Cardiac muscle cell (in vitro differentiated cells and primary cell): ENCODE data around the gene GRM4. TPM values are rescaled to one million over a fixed set of nuclear protein-coding genes. Genes with fewer than 3 reads are reported as not detected.

Experiments used
- DNase-seq, 2 donors: peaks; one replicate each; pipeline versions ENCODE4 v3.0.0 to v3.0.0-alpha.2; 2010 to 2017; ENCODE audit warnings: low read depth in 1 of 2, low spot score in 1 of 2
- H3K27ac ChIP-seq: fragments of 200-600 bp; sonication (generic); 2 replicates; pipeline ENCODE4 v1.5.1; 2016
- H3K27me3 ChIP-seq: fragments of 200-600 bp; sonication (generic); 2 replicates; pipeline ENCODE4 v1.6.0; 2016; ENCODE audit warnings: control low read depth
- H3K36me3 ChIP-seq: fragments of 200-600 bp; sonication (generic); 2 replicates; pipeline ENCODE4 v1.5.1; 2016; ENCODE audit warnings: control low read depth
- H3K4me1 ChIP-seq: fragments of 200-600 bp; sonication (generic); 2 replicates; pipeline ENCODE4 v1.8.1; 2017; ENCODE audit warnings: low read depth, mild to moderate bottlenecking, mixed run types
- H3K4me3 ChIP-seq: fragments of 200-600 bp; sonication (generic); 2 replicates; pipeline ENCODE4 v1.5.1; 2016; ENCODE audit warnings: mild to moderate bottlenecking
- H3K9me3 ChIP-seq: fragments of 200-600 bp; sonication (generic); 2 replicates; pipeline ENCODE4 v1.5.1; 2017; ENCODE audit warnings: low read depth, mild to moderate bottlenecking, control low read depth
- CTCF ChIP-seq: IDR thresholded peaks from 2 replicates; pipeline ENCODE4 v1.5.1; 2012; ENCODE audit warnings: low read depth, mild to moderate bottlenecking, low read length
- polyA plus RNA-seq: library from polyadenylated mRNA; unstranded; fragments of >200 nt; fragmentation: Nextera tagmentation; extraction: Ambion mirVana; gene quantifications from 2 replicates; pipeline ENCODE4 v1.2.1, GENCODE V29; 2016
- total RNA-seq: library from RNA; depleted of rRNA; stranded (reverse); fragments of >200 nt; gene quantifications from 2 replicates; pipeline ENCODE4 v1.2.3, GENCODE V29; 2016

GRM4 gene
- total and polyA plus RNA-seq, 2 experiments from 2014 or later: 0.31 to 0.42 TPM

- no peaks in the 10 kb centered on the region for H3K27me3 ChIP-seq
Measured at GRCh38 chr6:34161857-34162515, 16.1 kb upstream of the GRM4 start.

GRCh38 chr6:34159844-34160243 is 14.0 kb upstream of the GRM4 start:
- no peaks in the 10 kb centered on the region for H3K36me3 ChIP-seq
- no peak overlapping the region for H3K4me3 ChIP-seq
- H3K27ac ChIP-seq: no peak overlapping the region
- no peak for DNase-seq
- H3K9me3 ChIP-seq: no peaks in the 10 kb centered on the region
- no peaks in the 10 kb centered on the region for H3K4me1 ChIP-seq
- peaks cover 20% of the 10 kb centered on the region for H3K27me3 ChIP-seq
- no peak for TF ChIP-seq CTCF

More at GRCh38 chr6:34161857-34162515, 16.1 kb upstream of the GRM4 start:
- TF ChIP-seq CTCF: no peak
- Histone ChIP-seq H3K36me3 (no peaks in the 10 kb centered on the region), H3K27ac (no peak overlapping the region), H3K4me1 (no peaks in the 10 kb centered on the region), H3K4me3 (no peak overlapping the region), H3K9me3 (no peaks in the 10 kb centered on the region)
- no peak for DNase-seq

GRCh38 chr6:34158876-34159275 is 13.0 kb upstream of the GRM4 start:
- H3K27me3 ChIP-seq: peaks cover 29% of the 10 kb centered on the region
- H3K36me3 ChIP-seq: no peaks in the 10 kb centered on the region
- H3K27ac ChIP-seq: no peak overlapping the region
- no peaks in the 10 kb centered on the region for H3K4me1 ChIP-seq
- no peak for DNase-seq
- no peaks in the 10 kb centered on the region for H3K9me3 ChIP-seq
- TF ChIP-seq CTCF: no peak
- H3K4me3 ChIP-seq: no peak overlapping the region

GRCh38 chr6:34157851-34158250 is 12.0 kb upstream of the GRM4 start:
- H3K9me3 ChIP-seq: no peaks in the 10 kb centered on the region
- H3K36me3 ChIP-seq: no peaks in the 10 kb centered on the region
- no peak for TF ChIP-seq CTCF
- H3K27me3 ChIP-seq: peaks cover 39% of the 10 kb centered on the region
- H3K27ac ChIP-seq: no peak overlapping the region
- DNase-seq: no peak
- H3K4me3 ChIP-seq: no peak overlapping the region
- H3K4me1 ChIP-seq: no peaks in the 10 kb centered on the region

GRCh38 chr6:34157236-34157830 is 11.4 kb upstream of the GRM4 start:
- peaks cover 44% of the 10 kb centered on the region for H3K27me3 ChIP-seq
- H3K4me3 ChIP-seq: no peak overlapping the region
- no peaks in the 10 kb centered on the region for H3K4me1 ChIP-seq
- H3K27ac ChIP-seq: no peak overlapping the region
- DNase-seq: no peak
- no peaks in the 10 kb centered on the region for H3K36me3 ChIP-seq
- TF ChIP-seq CTCF: no peak
- H3K9me3 ChIP-seq: no peaks in the 10 kb centered on the region
